ENCODE results near the gene TM2D1.
A peak's percentile ranks its signal among the peaks of the same experiment; 100 is the strongest.
"Not testable (repeated sequence)": the region's sequence is repeated elsewhere in the genome, so short reads cannot be mapped to it uniquely, and the experiment has no call there.

The TM2D1 gene

GRCh38 chr1:61724813-61725694 lies at the start of gene TM2D1:
TM2D1 (minus strand) TSS chr1:61725141; CDS start chr1:61725120, 21 bp downstream.
- DNase-seq (ENCODE audit: low read depth, low spot score), result peak; percentile 46
- H3K27ac ChIP-seq, result peak within 1 kb of the TSS; percentile 80

GRCh38 chr1:61770131-61770530 lies 45.2 kb upstream of the TM2D1 start:
- DNase-seq (ENCODE audit: low read depth, low spot score), result no peak
- no peak overlapping the region for H3K27ac ChIP-seq

- H3K27ac ChIP-seq, result no peak overlapping the region
- DNase-seq (ENCODE audit: low read depth, low spot score), result no peak
These were observed 33.0 kb upstream of the TM2D1 start for GRCh38 chr1:61757950-61758349.

GRCh38 chr1:61756773-61757172 lies 31.8 kb upstream of the TM2D1 start:
- H3K27ac ChIP-seq, result no peak overlapping the region
- no peak for DNase-seq (ENCODE audit: low read depth, low spot score)

- peak overlapping the region; percentile 85 for H3K27ac ChIP-seq
- DNase-seq (ENCODE audit: low read depth, low spot score), result peak; percentile 75
These were observed 29.6 kb upstream of the TM2D1 start for GRCh38 chr1:61754545-61754944.

GRCh38 chr1:61753998-61754508 lies 29.1 kb upstream of the TM2D1 start:
- no peak for DNase-seq (ENCODE audit: low read depth, low spot score)
- peak overlapping the region; percentile 85 for H3K27ac ChIP-seq

GRCh38 chr1:61752921-61753389 lies 28.0 kb upstream of the TM2D1 start:
- no peak for DNase-seq (ENCODE audit: low read depth, low spot score)
- H3K27ac ChIP-seq, result peak overlapping the region; percentile 85

- no peak for DNase-seq (ENCODE audit: low read depth, low spot score)
- H3K27ac ChIP-seq, result no peak overlapping the region
These were observed 24.6 kb upstream of the TM2D1 start for GRCh38 chr1:61749574-61749973.

GRCh38 chr1:61748566-61748965 lies 23.6 kb upstream of the TM2D1 start:
- H3K27ac ChIP-seq, result no peak overlapping the region

GRCh38 chr1:61746813-61747212 lies 21.9 kb upstream of the TM2D1 start:
- peak overlapping the region; percentile 18 for H3K27ac ChIP-seq
- DNase-seq (ENCODE audit: low read depth, low spot score), result no peak

More at GRCh38 chr1:61748566-61748965, 23.6 kb upstream of the TM2D1 start:
- DNase-seq (ENCODE audit: low read depth, low spot score), result no peak

- no peak for DNase-seq (ENCODE audit: low read depth, low spot score)
- peak overlapping the region; percentile 92 for H3K27ac ChIP-seq
These were observed 19.0 kb upstream of the TM2D1 start for GRCh38 chr1:61743716-61744580.

- H3K27ac ChIP-seq, result peak overlapping the region; percentile 92
- no peak for DNase-seq (ENCODE audit: low read depth, low spot score)
These were observed 18.4 kb upstream of the TM2D1 start for GRCh38 chr1:61743431-61743705.

- H3K27ac ChIP-seq, result peak overlapping the region; percentile 92
- DNase-seq (ENCODE audit: low read depth, low spot score), result no peak
These were observed 17.9 kb upstream of the TM2D1 start for GRCh38 chr1:61742620-61743430.

- DNase-seq (ENCODE audit: low read depth, low spot score), result peak; percentile 26
- H3K27ac ChIP-seq, result peak within 1 kb of the TSS; percentile 92
These were observed 17.0 kb upstream of the TM2D1 start, which contains the start of gene PATJ for GRCh38 chr1:61741711-61742619. PATJ (plus strand) TSS chr1:61742480; CDS start chr1:61762893, 20,413 bp downstream.

- H3K27ac ChIP-seq, result peak overlapping the region; percentile 92
- no peak for DNase-seq (ENCODE audit: low read depth, low spot score)
These were observed 16.1 kb upstream of the TM2D1 start for GRCh38 chr1:61740751-61741700.

GRCh38 chr1:61732726-61733125 lies 7.8 kb upstream of the TM2D1 start:
- DNase-seq (ENCODE audit: low read depth, low spot score), result no peak
- no peak overlapping the region for H3K27ac ChIP-seq

- not testable (repeated sequence) for DNase-seq (ENCODE audit: low read depth, low spot score); H3K27ac ChIP-seq
These were observed 5.7 kb upstream of the TM2D1 start for GRCh38 chr1:61730679-61731078.

GRCh38 chr1:61727544-61727943 lies 2.6 kb upstream of the TM2D1 start:
- no peak for DNase-seq (ENCODE audit: low read depth, low spot score)
- H3K27ac ChIP-seq, result no peak overlapping the region

All from epithelial cell of prostate (primary cell).